GM12878 (cell line): ENCODE data around the gene FKBP2. TPM values are rescaled to one million over a fixed set of nuclear protein-coding genes. Genes with fewer than 3 reads are reported as not detected.

Source experiments
- BHLHE40 ChIP-seq, 2 experiments: fragments of 450-650 bp in 1 of 2; IDR thresholded peaks; 2 replicates each; pipeline ENCODE4 v1.6.1; 2011 to 2017; ENCODE audit warnings: low read depth in 2 of 2, borderline replicate concordance in 1 of 2, improper control_type of control experiment in 1 of 2, low read length in 1 of 2, mild to moderate bottlenecking in 1 of 2
- CREM ChIP-seq: IDR thresholded peaks from 2 replicates; pipeline ENCODE4 v1.6.1; 2014; ENCODE audit warnings: antibody characterized with exemption, low read depth
- FOS ChIP-seq: IDR thresholded peaks from 3 replicates; pipeline ENCODE4 v1.6.1; 2011; ENCODE audit warnings: borderline replicate concordance; ENCODE audit not compliant: insufficient read length; ENCODE audit errors: extremely low read depth
- FOXM1 ChIP-seq: IDR thresholded peaks from 2 replicates; pipeline ENCODE4 v1.6.1; 2012; ENCODE audit warnings: low read depth, mild to moderate bottlenecking, inconsistent platforms, low read length, moderate library complexity
- HDGF ChIP-seq: fragments of 450-650 bp; IDR thresholded peaks from 2 replicates; pipeline ENCODE4 v1.6.1; 2016; ENCODE audit warnings: antibody characterized with exemption
- IKZF1 ChIP-seq: fragments of 450-650 bp; conservative IDR thresholded peaks from 2 replicates; pipeline ENCODE4 v1.6.1; 2017; ENCODE audit warnings: antibody characterized with exemption, mild to moderate bottlenecking
- MTA3 ChIP-seq: IDR thresholded peaks from 2 replicates; pipeline ENCODE4 v1.6.1; 2012; ENCODE audit warnings: low read length, inconsistent platforms, borderline replicate concordance
- NBN ChIP-seq: fragments of 450-650 bp; IDR thresholded peaks from 2 replicates; pipeline ENCODE4 v1.6.1; 2016
- NR2F1 ChIP-seq: fragments of 450-650 bp; conservative IDR thresholded peaks from 2 replicates; pipeline ENCODE4 v1.6.1; 2017; ENCODE audit warnings: mild to moderate bottlenecking
- PAX5 ChIP-seq: IDR thresholded peaks from 2 replicates; pipeline ENCODE4 v1.6.1; 2011; ENCODE audit warnings: low read depth, low read length, borderline replicate concordance
- RAD51 ChIP-seq: fragments of 450-650 bp; IDR thresholded peaks from 2 replicates; pipeline ENCODE4 v1.6.1; 2016; ENCODE audit warnings: moderate library complexity, mild to moderate bottlenecking, inconsistent platforms
- RB1 ChIP-seq: fragments of 450-650 bp; formaldehyde crosslinking; IDR thresholded peaks from 2 replicates; pipeline ENCODE4 v1.6.1; 2017; ENCODE audit warnings: mild to moderate bottlenecking, borderline replicate concordance
- SMAD5 ChIP-seq: IDR thresholded peaks from 2 replicates; pipeline ENCODE4 v1.6.1; 2016; ENCODE audit warnings: antibody characterized with exemption, low read depth
- SP1 ChIP-seq: IDR thresholded peaks from one replicate; pipeline ENCODE4 v1.6.1; 2011; ENCODE audit warnings: low read depth, low read length
- SREBF2 ChIP-seq: IDR thresholded peaks from 2 replicates; pipeline ENCODE4 v1.6.1; 2012; ENCODE audit warnings: mild to moderate bottlenecking, low read length
- TBL1XR1 ChIP-seq: IDR thresholded peaks from 2 replicates; pipeline ENCODE4 v1.6.1; 2012; ENCODE audit warnings: low read depth, low read length, improper control_type of control experiment
- polyA plus RNA-seq, 11 experiments: library from polyadenylated mRNA; depleted of rRNA in 4 of 11; unstranded in 6 of 11; stranded (reverse) in 5 of 11; fragments of >200 nt; fragmentation: Nextera tagmentation in 4 of 11; fragmentation: Illumina TruSeq in 1 of 11; extraction: Ambion mirVana in 4 of 11; extraction: Trizol in 1 of 11; gene quantifications; 1 replicate in 1 of 11; 2 replicates in 10 of 11; pipeline versions ENCODE4 v1.2.1 to v1.2.3, GENCODE V29; 2011 to 2016; ENCODE audit warnings: inconsistent platforms in 2 of 11, missing spikeins in 2 of 11, low read depth in 1 of 11
- total RNA-seq, 4 experiments: library from RNA; depleted of rRNA in 3 of 4; stranded (reverse); fragments of >200 nt in 3 of 4; fragmentation: Illumina TruSeq in 1 of 4; extraction: Trizol in 1 of 4; gene quantifications; 2 replicates each; pipeline versions ENCODE4 v1.2.1 to v1.2.3, GENCODE V29; 2013 to 2021
- TF ChIP-seq, protein P1 (sequence below): fragments of 450-650 bp; formaldehyde crosslinking; IDR thresholded peaks from 2 replicates; pipeline ENCODE4 v1.5.0; 2022; ENCODE audit warnings: mild to moderate bottlenecking, missing genetic modification characterization
- TF ChIP-seq, protein P2 (sequence below): fragments of 450-650 bp; IDR thresholded peaks from 2 replicates; pipeline ENCODE4 v1.6.1; 2014; ENCODE audit warnings: mild to moderate bottlenecking
- TF ChIP-seq, protein P3 (sequence below), 3 experiments: IDR thresholded peaks in 2 of 3; conservative IDR thresholded peaks in 1 of 3; 2 replicates each; pipeline ENCODE4 v1.5.1; 2011; ENCODE audit warnings: low read depth in 3 of 3, low read length in 3 of 3, mild to moderate bottlenecking in 3 of 3, control low read depth in 2 of 3, moderate library complexity in 2 of 3, inconsistent platforms in 1 of 3, mixed read lengths in 1 of 3; ENCODE audit not compliant: control insufficient read depth in 2 of 3, insufficient read depth in 1 of 3; ENCODE audit errors: extremely low read depth in 1 of 3
- TF ChIP-seq, protein P4 (sequence below): IDR thresholded peaks from 2 replicates; pipeline ENCODE4 v1.6.1; 2012; ENCODE audit warnings: low read depth, low read length, improper control_type of control experiment
- TF ChIP-seq, protein P5 (sequence below): fragments of 450-650 bp; IDR thresholded peaks from 2 replicates; pipeline ENCODE4 v1.6.1; 2017; ENCODE audit warnings: mild to moderate bottlenecking

FKBP2 gene
- total and polyA plus RNA-seq, 10 of the 15 experiments (the other 5 are each of a cell fraction or from before 2014, with no cell fraction given): 1.8 to 99.7 (median 39.5) TPM

DNA sequence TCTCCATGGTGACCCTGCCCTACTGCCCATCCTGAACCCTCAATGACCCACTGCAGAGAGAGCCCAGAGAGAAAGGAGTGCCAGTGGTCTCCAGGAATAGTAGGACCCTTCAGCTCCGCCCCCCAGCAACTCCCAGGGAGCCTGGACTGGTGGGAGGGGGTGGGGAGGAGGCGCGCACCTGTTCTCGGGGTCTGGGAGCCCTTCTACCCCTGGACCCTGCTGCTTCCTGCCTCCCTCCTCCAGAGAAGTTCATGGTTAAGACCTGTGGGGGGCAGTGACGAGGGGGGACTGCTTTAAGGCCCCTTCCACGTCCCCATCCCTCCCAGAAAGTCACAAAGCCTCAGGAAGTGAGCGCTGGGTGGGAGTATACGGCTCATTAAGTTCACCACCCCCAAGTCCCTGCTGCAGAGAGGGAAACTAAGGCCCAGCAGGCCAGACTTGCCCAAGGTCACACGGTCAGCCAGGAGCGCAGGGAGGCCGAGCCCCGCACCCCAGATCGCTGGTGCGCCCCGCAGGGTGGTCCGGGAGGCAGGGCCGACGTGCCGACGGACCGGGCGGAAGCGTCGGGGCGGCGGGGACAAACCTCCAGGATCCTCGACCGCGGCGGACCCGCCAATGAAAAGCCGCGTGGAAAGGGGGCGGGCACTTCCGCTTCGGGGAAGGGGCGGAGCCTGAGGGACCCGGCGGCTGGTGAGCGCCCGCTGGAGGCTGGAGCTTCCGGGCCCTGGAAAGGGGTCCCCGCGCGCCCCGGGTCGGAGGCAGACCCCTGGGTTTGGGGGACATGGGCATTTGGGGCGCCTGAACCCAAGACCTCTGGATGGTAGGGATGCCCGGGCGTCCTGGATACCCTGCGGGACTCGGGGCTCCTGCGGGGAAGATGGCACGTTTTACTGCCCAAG, 15.0 kb upstream of the FKBP2 start, which contains the start of the genes NUDT22 and TRPT1 (continued):
- no peak for TF ChIP-seq CREM
- no peak for TF ChIP-seq NBN
- TF ChIP-seq FOXM1: no peak
- no peak for TF ChIP-seq FOS
- TF ChIP-seq HDGF: no peak
- no peak for TF ChIP-seq TBL1XR1
- no peak for TF ChIP-seq NR2F1
- TF ChIP-seq, protein P1, sequence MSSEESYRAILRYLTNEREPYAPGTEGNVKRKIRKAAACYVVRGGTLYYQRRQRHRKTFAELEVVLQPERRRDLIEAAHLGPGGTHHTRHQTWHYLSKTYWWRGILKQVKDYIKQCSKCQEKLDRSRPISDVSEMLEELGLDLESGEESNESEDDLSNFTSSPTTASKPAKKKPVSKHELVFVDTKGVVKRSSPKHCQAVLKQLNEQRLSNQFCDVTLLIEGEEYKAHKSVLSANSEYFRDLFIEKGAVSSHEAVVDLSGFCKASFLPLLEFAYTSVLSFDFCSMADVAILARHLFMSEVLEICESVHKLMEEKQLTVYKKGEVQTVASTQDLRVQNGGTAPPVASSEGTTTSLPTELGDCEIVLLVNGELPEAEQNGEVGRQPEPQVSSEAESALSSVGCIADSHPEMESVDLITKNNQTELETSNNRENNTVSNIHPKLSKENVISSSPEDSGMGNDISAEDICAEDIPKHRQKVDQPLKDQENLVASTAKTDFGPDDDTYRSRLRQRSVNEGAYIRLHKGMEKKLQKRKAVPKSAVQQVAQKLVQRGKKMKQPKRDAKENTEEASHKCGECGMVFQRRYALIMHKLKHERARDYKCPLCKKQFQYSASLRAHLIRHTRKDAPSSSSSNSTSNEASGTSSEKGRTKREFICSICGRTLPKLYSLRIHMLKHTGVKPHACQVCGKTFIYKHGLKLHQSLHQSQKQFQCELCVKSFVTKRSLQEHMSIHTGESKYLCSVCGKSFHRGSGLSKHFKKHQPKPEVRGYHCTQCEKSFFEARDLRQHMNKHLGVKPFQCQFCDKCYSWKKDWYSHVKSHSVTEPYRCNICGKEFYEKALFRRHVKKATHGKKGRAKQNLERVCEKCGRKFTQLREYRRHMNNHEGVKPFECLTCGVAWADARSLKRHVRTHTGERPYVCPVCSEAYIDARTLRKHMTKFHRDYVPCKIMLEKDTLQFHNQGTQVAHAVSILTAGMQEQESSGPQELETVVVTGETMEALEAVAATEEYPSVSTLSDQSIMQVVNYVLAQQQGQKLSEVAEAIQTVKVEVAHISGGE (CRISPR knock-in tag): peak; percentile 64
- TF ChIP-seq BHLHE40 (IDR thresholded peaks at IDR 0.05; ENCODE audit: borderline replicate concordance in 1 of 2, low read depth in 2 of 2, low read length in 1 of 2): peak; percentile 9 to 76; a peak in 2 of 4 replicates
- TF ChIP-seq SREBF2: no peak
- peak; percentile 49 for TF ChIP-seq IKZF1
- TF ChIP-seq RB1: peak; percentile 53; the same call in 1 of the 2 replicates
- TF ChIP-seq, protein P2, sequence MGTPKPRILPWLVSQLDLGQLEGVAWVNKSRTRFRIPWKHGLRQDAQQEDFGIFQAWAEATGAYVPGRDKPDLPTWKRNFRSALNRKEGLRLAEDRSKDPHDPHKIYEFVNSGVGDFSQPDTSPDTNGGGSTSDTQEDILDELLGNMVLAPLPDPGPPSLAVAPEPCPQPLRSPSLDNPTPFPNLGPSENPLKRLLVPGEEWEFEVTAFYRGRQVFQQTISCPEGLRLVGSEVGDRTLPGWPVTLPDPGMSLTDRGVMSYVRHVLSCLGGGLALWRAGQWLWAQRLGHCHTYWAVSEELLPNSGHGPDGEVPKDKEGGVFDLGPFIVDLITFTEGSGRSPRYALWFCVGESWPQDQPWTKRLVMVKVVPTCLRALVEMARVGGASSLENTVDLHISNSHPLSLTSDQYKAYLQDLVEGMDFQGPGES: no peak
- TF ChIP-seq, protein P3, sequence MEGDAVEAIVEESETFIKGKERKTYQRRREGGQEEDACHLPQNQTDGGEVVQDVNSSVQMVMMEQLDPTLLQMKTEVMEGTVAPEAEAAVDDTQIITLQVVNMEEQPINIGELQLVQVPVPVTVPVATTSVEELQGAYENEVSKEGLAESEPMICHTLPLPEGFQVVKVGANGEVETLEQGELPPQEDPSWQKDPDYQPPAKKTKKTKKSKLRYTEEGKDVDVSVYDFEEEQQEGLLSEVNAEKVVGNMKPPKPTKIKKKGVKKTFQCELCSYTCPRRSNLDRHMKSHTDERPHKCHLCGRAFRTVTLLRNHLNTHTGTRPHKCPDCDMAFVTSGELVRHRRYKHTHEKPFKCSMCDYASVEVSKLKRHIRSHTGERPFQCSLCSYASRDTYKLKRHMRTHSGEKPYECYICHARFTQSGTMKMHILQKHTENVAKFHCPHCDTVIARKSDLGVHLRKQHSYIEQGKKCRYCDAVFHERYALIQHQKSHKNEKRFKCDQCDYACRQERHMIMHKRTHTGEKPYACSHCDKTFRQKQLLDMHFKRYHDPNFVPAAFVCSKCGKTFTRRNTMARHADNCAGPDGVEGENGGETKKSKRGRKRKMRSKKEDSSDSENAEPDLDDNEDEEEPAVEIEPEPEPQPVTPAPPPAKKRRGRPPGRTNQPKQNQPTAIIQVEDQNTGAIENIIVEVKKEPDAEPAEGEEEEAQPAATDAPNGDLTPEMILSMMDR (IDR thresholded peaks at IDR 0.05 in 2 of 3, conservative IDR thresholded peaks at IDR 0.05 in 1 of 3; ENCODE audit: control insufficient read depth in 2 of 3, extremely low read depth in 1 of 3, insufficient read depth in 1 of 3, low read depth in 3 of 3, low read length in 3 of 3): peak; percentile 25 to 48 (median 36); a peak in 4 of 6 replicates
- no peak for TF ChIP-seq PAX5
- no peak for TF ChIP-seq RAD51
- TF ChIP-seq, protein P4, sequence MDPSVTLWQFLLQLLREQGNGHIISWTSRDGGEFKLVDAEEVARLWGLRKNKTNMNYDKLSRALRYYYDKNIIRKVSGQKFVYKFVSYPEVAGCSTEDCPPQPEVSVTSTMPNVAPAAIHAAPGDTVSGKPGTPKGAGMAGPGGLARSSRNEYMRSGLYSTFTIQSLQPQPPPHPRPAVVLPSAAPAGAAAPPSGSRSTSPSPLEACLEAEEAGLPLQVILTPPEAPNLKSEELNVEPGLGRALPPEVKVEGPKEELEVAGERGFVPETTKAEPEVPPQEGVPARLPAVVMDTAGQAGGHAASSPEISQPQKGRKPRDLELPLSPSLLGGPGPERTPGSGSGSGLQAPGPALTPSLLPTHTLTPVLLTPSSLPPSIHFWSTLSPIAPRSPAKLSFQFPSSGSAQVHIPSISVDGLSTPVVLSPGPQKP: peak; percentile 71; the same call in 1 of the 2 replicates
- peak; percentile 60 for TF ChIP-seq SP1
- TF ChIP-seq, protein P5, sequence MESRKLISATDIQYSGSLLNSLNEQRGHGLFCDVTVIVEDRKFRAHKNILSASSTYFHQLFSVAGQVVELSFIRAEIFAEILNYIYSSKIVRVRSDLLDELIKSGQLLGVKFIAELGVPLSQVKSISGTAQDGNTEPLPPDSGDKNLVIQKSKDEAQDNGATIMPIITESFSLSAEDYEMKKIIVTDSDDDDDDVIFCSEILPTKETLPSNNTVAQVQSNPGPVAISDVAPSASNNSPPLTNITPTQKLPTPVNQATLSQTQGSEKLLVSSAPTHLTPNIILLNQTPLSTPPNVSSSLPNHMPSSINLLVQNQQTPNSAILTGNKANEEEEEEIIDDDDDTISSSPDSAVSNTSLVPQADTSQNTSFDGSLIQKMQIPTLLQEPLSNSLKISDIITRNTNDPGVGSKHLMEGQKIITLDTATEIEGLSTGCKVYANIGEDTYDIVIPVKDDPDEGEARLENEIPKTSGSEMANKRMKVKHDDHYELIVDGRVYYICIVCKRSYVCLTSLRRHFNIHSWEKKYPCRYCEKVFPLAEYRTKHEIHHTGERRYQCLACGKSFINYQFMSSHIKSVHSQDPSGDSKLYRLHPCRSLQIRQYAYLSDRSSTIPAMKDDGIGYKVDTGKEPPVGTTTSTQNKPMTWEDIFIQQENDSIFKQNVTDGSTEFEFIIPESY: no peak
- peak; percentile 21; the same call in 1 of the 2 replicates for TF ChIP-seq SMAD5
- no peak; the same call in 1 of the 2 replicates for TF ChIP-seq MTA3
